Measurements from ENCODE around the gene DGAT2L6.
A peak's percentile ranks its signal among the peaks of the same experiment; 100 is the strongest.

GRCh38 chrX:70196961-70197720, 19.9 kb downstream of the DGAT2L6 start:
- no peak for TF ChIP-seq BHLHE40 (IDR thresholded peaks at IDR 0.05; ENCODE audit: borderline replicate concordance in 1 of 2, low read depth in 2 of 2, low read length in 1 of 2)
- no peak for TF ChIP-seq CHD2 (IDR thresholded peaks at IDR 0.05; ENCODE audit: borderline replicate concordance, low read depth, low read length)
- TF ChIP-seq MAX (IDR thresholded peaks at IDR 0.05; ENCODE audit: low read depth, low read length) = no peak
- no peak for TF ChIP-seq NBN (IDR thresholded peaks at IDR 0.05)
- TF ChIP-seq RAD51 (IDR thresholded peaks at IDR 0.05) = no peak
- TF ChIP-seq REST (IDR thresholded peaks at IDR 0.05; ENCODE audit: low read depth, low read length) = no peak
- 0 out of 2 replicates have a peak, but pooled peaks have one; percentile 22 for TF ChIP-seq YY1 (IDR thresholded peaks at IDR 0.05; ENCODE audit: low read depth, low read length)
- TF ChIP-seq CEBPB (IDR thresholded peaks at IDR 0.05; ENCODE audit: borderline replicate concordance in 1 of 2, low read depth in 2 of 2, low read length in 2 of 2) = no peak
- TF ChIP-seq CBX3 (IDR thresholded peaks at IDR 0.05; ENCODE audit: borderline replicate concordance, low read depth) = no peak

All from GM12878 (cell line).